ENCODE results near the gene CCR5AS.

Gene CCR5AS

GRCh38 chr3:46349484-46350261, 57.2 kb downstream of the CCR5AS start:
- no peak overlapping the region for H3K4me3 ChIP-seq (replicated peaks in 1 of 2; ENCODE audit: low read depth in 2 of 2, low read length in 2 of 2)
- DNase-seq (ENCODE audit: low read depth in 2 of 2) = no peak
- TF ChIP-seq, protein P1, sequence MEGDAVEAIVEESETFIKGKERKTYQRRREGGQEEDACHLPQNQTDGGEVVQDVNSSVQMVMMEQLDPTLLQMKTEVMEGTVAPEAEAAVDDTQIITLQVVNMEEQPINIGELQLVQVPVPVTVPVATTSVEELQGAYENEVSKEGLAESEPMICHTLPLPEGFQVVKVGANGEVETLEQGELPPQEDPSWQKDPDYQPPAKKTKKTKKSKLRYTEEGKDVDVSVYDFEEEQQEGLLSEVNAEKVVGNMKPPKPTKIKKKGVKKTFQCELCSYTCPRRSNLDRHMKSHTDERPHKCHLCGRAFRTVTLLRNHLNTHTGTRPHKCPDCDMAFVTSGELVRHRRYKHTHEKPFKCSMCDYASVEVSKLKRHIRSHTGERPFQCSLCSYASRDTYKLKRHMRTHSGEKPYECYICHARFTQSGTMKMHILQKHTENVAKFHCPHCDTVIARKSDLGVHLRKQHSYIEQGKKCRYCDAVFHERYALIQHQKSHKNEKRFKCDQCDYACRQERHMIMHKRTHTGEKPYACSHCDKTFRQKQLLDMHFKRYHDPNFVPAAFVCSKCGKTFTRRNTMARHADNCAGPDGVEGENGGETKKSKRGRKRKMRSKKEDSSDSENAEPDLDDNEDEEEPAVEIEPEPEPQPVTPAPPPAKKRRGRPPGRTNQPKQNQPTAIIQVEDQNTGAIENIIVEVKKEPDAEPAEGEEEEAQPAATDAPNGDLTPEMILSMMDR (IDR thresholded peaks at IDR 0.05; ENCODE audit: low read depth, low read length) = no peak

DNA sequence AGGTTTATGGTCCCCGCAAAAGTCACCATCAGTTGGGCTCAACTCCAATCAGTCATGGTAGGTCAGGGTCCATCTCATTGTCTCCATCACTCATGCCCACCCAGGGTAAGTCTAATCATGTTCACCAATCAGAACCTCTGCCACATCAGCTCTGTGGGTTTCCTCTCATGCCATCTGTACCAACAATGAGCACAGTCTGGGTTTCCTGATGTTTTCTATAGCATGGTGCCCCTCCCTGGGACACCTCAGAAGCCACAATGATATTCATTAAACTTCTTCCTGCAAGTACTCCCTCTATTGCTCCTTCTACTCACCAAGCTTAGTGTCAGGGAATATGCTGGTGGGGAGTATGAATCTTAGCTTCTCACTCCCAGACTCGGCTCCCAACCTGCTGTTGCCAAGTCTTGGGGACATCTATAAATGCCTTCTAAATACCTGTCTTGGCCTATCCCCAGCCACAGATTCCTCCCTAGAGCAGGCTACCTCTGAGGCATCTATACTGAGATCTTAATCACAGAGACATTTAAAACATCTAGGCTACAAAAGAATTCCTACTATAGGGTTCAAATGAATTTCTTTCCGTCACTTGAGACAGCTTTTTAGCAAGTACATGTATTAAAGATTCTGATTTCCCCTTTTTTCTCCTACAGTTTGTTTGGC, 57.9 kb downstream of the CCR5AS start:
- H3K4me3 ChIP-seq (replicated peaks in 1 of 2; ENCODE audit: low read depth in 2 of 2, low read length in 2 of 2) = no peak overlapping the region
- TF ChIP-seq, protein P1 (IDR thresholded peaks at IDR 0.05; ENCODE audit: low read depth, low read length) = no peak
- DNase-seq (ENCODE audit: low read depth in 2 of 2) = no peak

DNA sequence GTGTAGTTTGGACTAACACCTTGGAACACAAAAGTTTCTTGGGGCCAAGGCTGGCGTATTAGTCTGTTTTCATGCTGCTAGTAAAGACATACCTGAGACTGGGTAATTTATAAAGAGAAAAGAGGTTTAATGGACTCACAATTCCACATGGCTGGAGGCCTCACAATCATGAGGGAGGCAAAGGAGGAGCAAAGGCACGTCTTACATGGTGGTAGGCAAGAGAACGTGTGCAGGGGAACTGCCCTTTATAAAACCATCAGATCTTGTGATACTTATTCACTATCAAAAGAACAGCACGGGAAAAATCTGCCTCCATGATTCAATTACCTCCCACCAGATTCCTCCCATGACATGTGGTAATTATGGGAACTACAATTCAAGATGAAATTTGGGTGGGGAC, 62.4 kb downstream of the CCR5AS start:
- TF ChIP-seq, protein P1 (IDR thresholded peaks at IDR 0.05; ENCODE audit: low read depth, low read length) = no peak
- DNase-seq (ENCODE audit: low read depth in 2 of 2) = no peak
- H3K4me3 ChIP-seq (replicated peaks in 1 of 2; ENCODE audit: low read depth in 2 of 2, low read length in 2 of 2) = no peak overlapping the region

GRCh38 chr3:46338840-46339239, 68.0 kb downstream of the CCR5AS start:
- TF ChIP-seq, protein P1 (IDR thresholded peaks at IDR 0.05; ENCODE audit: low read depth, low read length) = no peak
- no peak overlapping the region for H3K4me3 ChIP-seq (replicated peaks in 1 of 2; ENCODE audit: low read depth in 2 of 2, low read length in 2 of 2)
- no peak for DNase-seq (ENCODE audit: low read depth in 2 of 2)

DNA sequence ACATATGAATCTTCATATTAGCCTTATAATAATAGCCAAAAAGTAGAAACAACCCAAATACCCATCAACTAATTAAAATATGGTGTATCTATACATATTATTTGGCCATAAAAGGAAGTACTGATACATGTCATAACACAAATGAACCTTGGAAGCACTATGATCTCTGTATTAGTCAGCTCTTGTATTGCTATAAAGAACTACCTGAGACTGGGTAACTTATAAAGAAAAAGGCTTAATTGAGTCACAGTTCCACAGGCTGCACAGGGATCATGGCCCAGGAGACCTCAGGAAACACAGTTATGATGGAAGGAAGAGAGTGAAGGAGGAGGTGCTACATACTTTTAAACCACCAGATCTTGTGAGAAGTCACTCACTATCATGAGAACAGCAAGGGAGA, 69.0 kb downstream of the CCR5AS start:
- TF ChIP-seq, protein P1 (IDR thresholded peaks at IDR 0.05; ENCODE audit: low read depth, low read length) = no peak
- no peak for DNase-seq (ENCODE audit: low read depth in 2 of 2)
- no peak overlapping the region for H3K4me3 ChIP-seq (replicated peaks in 1 of 2; ENCODE audit: low read depth in 2 of 2, low read length in 2 of 2)

DNA sequence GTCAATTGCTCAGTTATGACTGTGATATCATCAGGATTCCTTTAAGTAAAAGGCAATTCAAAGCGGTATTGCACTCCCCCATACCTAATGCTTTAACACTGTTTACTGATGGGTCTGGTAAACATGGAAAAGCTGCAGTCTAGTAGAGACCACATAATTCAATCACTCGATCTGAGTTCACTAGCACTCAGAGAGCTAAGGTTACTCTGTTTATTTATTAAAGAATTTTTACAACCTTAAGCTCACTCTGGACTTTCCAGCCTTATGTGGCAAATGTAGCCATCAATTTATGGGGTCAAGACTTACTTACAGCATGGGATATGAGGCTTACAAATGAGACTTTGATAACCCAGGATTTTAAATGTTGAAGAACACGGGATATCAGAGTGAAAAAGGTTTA, 71.3 kb downstream of the CCR5AS start:
- no peak overlapping the region for H3K4me3 ChIP-seq (replicated peaks in 1 of 2; ENCODE audit: low read depth in 2 of 2, low read length in 2 of 2)
- no peak for DNase-seq (ENCODE audit: low read depth in 2 of 2)
- TF ChIP-seq, protein P1 (IDR thresholded peaks at IDR 0.05; ENCODE audit: low read depth, low read length) = no peak

Measured in cardiac fibroblast (primary cell).